CD14-positive monocyte (primary cell): ENCODE data around the gene GNB5. TPM values are rescaled to one million over a fixed set of nuclear protein-coding genes. Genes with fewer than 3 reads are reported as not detected.

ENCODE experiments used
- DNase-seq, 3 donors: peaks; one replicate each; pipeline ENCODE4 v3.0.0-alpha.2; 2011 to 2022
- H2AFZ ChIP-seq: 2 replicates; pipeline ENCODE4 v1.6.0; 2012; ENCODE audit warnings: mild to moderate bottlenecking, low read depth, low read length, inconsistent platforms; ENCODE audit not compliant: insufficient read depth, poor library complexity, severe bottlenecking
- H3K27ac ChIP-seq, 2 donors: 1 replicate in 1 of 2; 2 replicates in 1 of 2; pipeline ENCODE4 v1.5.1; 2012 to 2013; ENCODE audit warnings: low read length in 2 of 2, control low read depth in 1 of 2, inconsistent platforms in 1 of 2, low read depth in 1 of 2, mild to moderate bottlenecking in 1 of 2
- H3K27me3 ChIP-seq, 2 donors: one replicate each; pipeline versions ENCODE4 v1.6.0 to v1.6.1; 2011 to 2013; ENCODE audit warnings: low read length in 2 of 2; ENCODE audit not compliant: control insufficient read depth in 2 of 2, insufficient read depth in 2 of 2
- H3K36me3 ChIP-seq, 2 donors: replicated peaks in 1 of 2; 1 replicate in 1 of 2; 2 replicates in 1 of 2; pipeline versions ENCODE4 v1.5.1 to v1.6.1; 2012 to 2013; ENCODE audit warnings: low read length in 2 of 2, control low read depth in 1 of 2, inconsistent platforms in 1 of 2, mild to moderate bottlenecking in 1 of 2; ENCODE audit not compliant: insufficient read depth in 2 of 2, control insufficient read depth in 1 of 2
- H3K4me1 ChIP-seq, 2 donors: 1 replicate in 1 of 2; 2 replicates in 1 of 2; pipeline versions ENCODE4 v1.5.1 to v1.6.1; 2012 to 2013; ENCODE audit warnings: low read length in 2 of 2, control low read depth in 1 of 2, inconsistent platforms in 1 of 2, mild to moderate bottlenecking in 1 of 2, moderate library complexity in 1 of 2; ENCODE audit not compliant: insufficient read depth in 2 of 2, control insufficient read depth in 1 of 2
- H3K4me2 ChIP-seq: replicated peaks from 2 replicates; pipeline ENCODE3; 2012; ENCODE audit warnings: low read length, moderate library complexity, mild to moderate bottlenecking; ENCODE audit not compliant: poor library complexity, severe bottlenecking; ENCODE audit errors: extremely low read depth
- H3K4me3 ChIP-seq, 3 experiments: fragments of 200-600 bp in 1 of 3; sonication (generic) in 1 of 3; replicated peaks in 1 of 3; 1 replicate in 2 of 3; 2 replicates in 1 of 3; pipeline ENCODE4 v1.5.1; 2011 to 2013; ENCODE audit warnings: low read length in 3 of 3, mild to moderate bottlenecking in 3 of 3, control low read depth in 2 of 3, low read depth in 2 of 3, inconsistent platforms in 1 of 3, moderate library complexity in 1 of 3
- H3K79me2 ChIP-seq: 2 replicates; pipeline ENCODE4 v1.6.0; 2012; ENCODE audit warnings: mild to moderate bottlenecking, control low read depth, inconsistent platforms, low read length, moderate library complexity; ENCODE audit not compliant: insufficient read depth
- H3K9ac ChIP-seq: 2 replicates; pipeline ENCODE4 v1.6.0; 2017; ENCODE audit warnings: low read length, mild to moderate bottlenecking; ENCODE audit not compliant: insufficient read depth, poor library complexity, severe bottlenecking
- H3K9me3 ChIP-seq, 2 donors: replicated peaks in 1 of 2; 1 replicate in 1 of 2; 2 replicates in 1 of 2; pipeline versions ENCODE4 v1.5.1 to v1.6.1; 2012 to 2013; ENCODE audit warnings: low read length in 2 of 2, control low read depth in 1 of 2; ENCODE audit not compliant: control insufficient read depth in 1 of 2, insufficient read depth in 1 of 2
- H4K20me1 ChIP-seq: 2 replicates; pipeline ENCODE4 v1.6.0; 2012; ENCODE audit warnings: mild to moderate bottlenecking, low read length, control low read depth, moderate library complexity; ENCODE audit not compliant: insufficient read depth
- H3K27ac Mint-ChIP-seq, 7 donors: one replicate each; pipeline ENCODE4 v1.8.0; 2020; ENCODE audit warnings: mild to moderate bottlenecking in 7 of 7, mixed read lengths in 7 of 7, moderate library complexity in 6 of 7, inconsistent platforms in 2 of 7
- H3K27me3 Mint-ChIP-seq, 3 donors: one replicate each; pipeline ENCODE4 v1.8.0; 2021 to 2022; ENCODE audit warnings: low read depth in 3 of 3, mild to moderate bottlenecking in 3 of 3, mixed read lengths in 3 of 3, moderate library complexity in 3 of 3, inconsistent platforms in 1 of 3
- H3K36me3 Mint-ChIP-seq, 2 donors: one replicate each; pipeline ENCODE4 v1.8.0; 2020; ENCODE audit warnings: mixed read lengths in 2 of 2, inconsistent platforms in 1 of 2, mild to moderate bottlenecking in 1 of 2
- H3K4me1 Mint-ChIP-seq: one replicate; pipeline ENCODE4 v1.8.0; 2020; ENCODE audit warnings: mild to moderate bottlenecking, mixed read lengths
- H3K4me3 Mint-ChIP-seq, 2 donors: one replicate each; pipeline ENCODE4 v1.8.0; 2020; ENCODE audit warnings: mild to moderate bottlenecking in 2 of 2, mixed read lengths in 2 of 2, moderate library complexity in 1 of 2
- H3K9me3 Mint-ChIP-seq, 7 donors: one replicate each; pipeline ENCODE4 v1.8.0; 2020 to 2022; ENCODE audit warnings: mixed read lengths in 7 of 7, mild to moderate bottlenecking in 6 of 7, moderate library complexity in 6 of 7, inconsistent platforms in 2 of 7
- WGBS: methylation state at CpG from one replicate; pipeline ENCODE4 v1.1.5; 2013; ENCODE audit warnings: missing lambda C conversion rate; ENCODE audit not compliant: insufficient coverage; 5-methylcytosine and 5-hydroxymethylcytosine counted together
- intact Hi-C, 2 donors: fragments of 100-400 bp; cut with micrococcal nuclease; formaldehyde crosslinking; loops; one replicate each; pipeline versions ENCODE4 v1.15.0 to v1.15.1; 2023
- polyA plus RNA-seq, 3 donors: library from polyadenylated mRNA; depleted of rRNA in 1 of 3; unstranded in 2 of 3; stranded (reverse) in 1 of 3; fragments of 300-500 nt in 2 of 3; fragments of >200 nt in 1 of 3; fragmentation: Illumina TruSeq in 2 of 3; gene quantifications; 1 replicate in 2 of 3; 2 replicates in 1 of 3; pipeline ENCODE4 v1.2.3, GENCODE V29; 2012 to 2021
- TF ChIP-seq, protein P1 (sequence below): fragments of 200-600 bp; IDR thresholded peaks from one replicate; pipeline ENCODE4 v1.8.0; 2022; ENCODE audit warnings: antibody characterized with exemption, mild to moderate bottlenecking

Gene GNB5
- polyA plus RNA-seq, 3 donors: 3.1 to 5.4 (median 4.3) TPM

DNA sequence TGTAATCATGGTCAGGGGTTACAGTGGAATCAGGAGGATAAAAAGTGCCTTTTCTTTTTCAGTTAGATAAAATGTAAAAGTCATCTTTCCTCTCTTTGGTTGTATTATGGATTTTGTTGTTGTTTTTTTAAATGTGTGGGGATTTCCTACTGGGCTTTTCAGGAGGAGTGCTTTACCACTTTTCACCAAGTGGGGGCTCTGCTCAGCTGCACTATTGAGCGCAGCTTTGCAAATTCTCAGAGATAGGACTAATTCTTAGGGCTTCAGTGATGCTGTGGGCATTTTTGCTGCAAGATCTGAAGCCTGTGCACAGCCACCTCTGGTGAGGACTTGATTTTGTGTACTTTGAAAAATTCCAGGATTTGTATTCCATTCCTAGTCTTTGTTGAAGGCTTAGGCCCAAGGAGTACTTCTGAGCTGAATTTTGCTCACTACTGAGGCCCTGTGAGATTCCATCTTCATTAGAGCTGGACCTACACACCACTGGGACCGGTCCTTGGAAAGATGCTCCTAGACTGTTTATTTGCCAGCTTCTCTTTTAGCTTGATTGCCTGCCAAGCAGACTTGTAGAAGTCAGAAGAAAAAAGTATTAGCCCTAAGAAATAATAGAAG lies 7.5 kb downstream of the GNB5 start:
- intact Hi-C loops: no loop called here
- H3K9me3 Mint-ChIP-seq: peaks cover 0 to 6% (median 3%) of the 10 kb centered on the region in 7 donors
- H3K4me2 ChIP-seq: no peak overlapping the region
- no peak overlapping the region for H3K9ac ChIP-seq
- no peak for DNase-seq
- H2AFZ ChIP-seq: no peak overlapping the region
- 57% methylated on average over 1 of the region's 2 CpGs for WGBS
- no peaks in the 10 kb centered on the region for H3K36me3 ChIP-seq
- peaks cover 17 to 27% (median 27%) of the 10 kb centered on the region in 3 donors for H3K27me3 Mint-ChIP-seq
- H3K4me1 ChIP-seq: peaks cover 12 to 18% of the 10 kb centered on the region in 2 donors
- H3K4me3 Mint-ChIP-seq: no peak overlapping the region
- peaks cover 15% of the 10 kb centered on the region for H3K4me1 Mint-ChIP-seq
- TF ChIP-seq, protein P1, sequence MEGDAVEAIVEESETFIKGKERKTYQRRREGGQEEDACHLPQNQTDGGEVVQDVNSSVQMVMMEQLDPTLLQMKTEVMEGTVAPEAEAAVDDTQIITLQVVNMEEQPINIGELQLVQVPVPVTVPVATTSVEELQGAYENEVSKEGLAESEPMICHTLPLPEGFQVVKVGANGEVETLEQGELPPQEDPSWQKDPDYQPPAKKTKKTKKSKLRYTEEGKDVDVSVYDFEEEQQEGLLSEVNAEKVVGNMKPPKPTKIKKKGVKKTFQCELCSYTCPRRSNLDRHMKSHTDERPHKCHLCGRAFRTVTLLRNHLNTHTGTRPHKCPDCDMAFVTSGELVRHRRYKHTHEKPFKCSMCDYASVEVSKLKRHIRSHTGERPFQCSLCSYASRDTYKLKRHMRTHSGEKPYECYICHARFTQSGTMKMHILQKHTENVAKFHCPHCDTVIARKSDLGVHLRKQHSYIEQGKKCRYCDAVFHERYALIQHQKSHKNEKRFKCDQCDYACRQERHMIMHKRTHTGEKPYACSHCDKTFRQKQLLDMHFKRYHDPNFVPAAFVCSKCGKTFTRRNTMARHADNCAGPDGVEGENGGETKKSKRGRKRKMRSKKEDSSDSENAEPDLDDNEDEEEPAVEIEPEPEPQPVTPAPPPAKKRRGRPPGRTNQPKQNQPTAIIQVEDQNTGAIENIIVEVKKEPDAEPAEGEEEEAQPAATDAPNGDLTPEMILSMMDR: peak; percentile 63
- H3K27ac ChIP-seq: no peak overlapping the region
- no peak overlapping the region for H3K27ac Mint-ChIP-seq
- H3K36me3 Mint-ChIP-seq: peaks cover 0 to 5% of the 10 kb centered on the region in 2 donors
- no peaks in the 10 kb centered on the region for H3K79me2 ChIP-seq
- H4K20me1 ChIP-seq: no peaks in the 10 kb centered on the region
- H3K27me3 ChIP-seq: peaks cover 9 to 20% of the 10 kb centered on the region in 2 donors
- no peak overlapping the region for H3K4me3 ChIP-seq
- peaks cover 0 to 4% of the 10 kb centered on the region in 2 donors for H3K9me3 ChIP-seq

DNA sequence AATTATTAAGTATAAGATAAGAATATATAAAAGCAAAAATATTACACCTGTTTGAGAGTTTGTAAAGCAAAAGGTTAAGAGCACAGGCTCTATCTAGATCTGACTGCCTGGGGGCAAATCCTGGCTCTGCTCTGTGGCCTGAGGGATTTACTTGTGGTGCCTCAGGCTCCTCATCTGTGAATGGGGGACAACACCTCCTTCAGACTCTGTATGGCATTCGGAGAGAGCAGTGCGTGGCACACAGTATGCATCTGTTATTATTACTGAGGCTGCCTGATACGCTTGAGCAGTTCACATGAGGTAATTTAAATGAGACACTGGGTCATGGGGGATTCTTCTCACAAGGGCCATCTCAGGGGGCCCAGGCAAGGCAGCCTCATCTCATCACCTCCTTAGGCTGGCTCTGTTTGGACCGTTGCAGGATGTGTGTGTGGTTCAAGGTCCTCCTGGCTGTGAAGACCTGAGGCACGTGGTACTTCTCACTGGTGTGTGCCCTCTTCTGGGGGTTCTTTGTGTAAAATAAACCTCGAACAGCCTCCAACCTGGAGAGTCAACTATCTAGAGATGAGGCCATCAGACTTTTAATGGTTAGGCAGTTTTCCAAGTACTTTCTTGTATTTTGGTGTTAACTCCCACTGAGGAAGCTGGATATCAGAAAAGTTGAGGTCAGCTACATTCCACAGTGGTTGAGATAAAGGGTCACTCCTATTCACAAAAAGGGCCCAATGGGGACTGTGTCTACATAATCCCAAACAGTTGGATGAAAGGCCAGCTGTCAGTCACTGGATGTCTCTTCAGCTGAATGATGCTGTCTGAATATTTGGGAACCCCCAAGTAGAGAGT lies 9.0 kb downstream of the GNB5 start:
- Mint-ChIP-seq H3K4me1 (peaks cover 16% of the 10 kb centered on the region), H3K9me3 (peaks cover 0 to 6% (median 3%) of the 10 kb centered on the region in 7 donors), H3K4me3 (no peak overlapping the region), H3K36me3 (peaks cover 0 to 5% of the 10 kb centered on the region in 2 donors), H3K27ac (peak overlapping the region in 1 of 7 donors; percentile 36), H3K27me3 (peaks cover 23 to 37% (median 30%) of the 10 kb centered on the region in 3 donors)
- no peak overlapping the region for H3K4me2 ChIP-seq
- H4K20me1 ChIP-seq: no peaks in the 10 kb centered on the region
- H3K79me2 ChIP-seq: peaks cover 3% of the 10 kb centered on the region
- no peak overlapping the region for H3K27ac ChIP-seq
- WGBS: 69% methylated on average over 3 of the region's 6 CpGs
- no peak for DNase-seq
- TF ChIP-seq, protein P1: no peak
- H3K36me3 ChIP-seq: no peaks in the 10 kb centered on the region
- peaks cover 0 to 4% of the 10 kb centered on the region in 2 donors for H3K9me3 ChIP-seq
- no peak overlapping the region for H2AFZ ChIP-seq
- H3K4me1 ChIP-seq: peaks cover 12 to 21% of the 10 kb centered on the region in 2 donors
- H3K9ac ChIP-seq: no peak overlapping the region
- no peak overlapping the region for H3K4me3 ChIP-seq
- intact Hi-C loops: no loop called here
- peaks cover 9 to 21% of the 10 kb centered on the region in 2 donors for H3K27me3 ChIP-seq
